Liver (tissue), 9 donors: ENCODE data around the gene CALML3. TPM values are rescaled to one million over a fixed set of nuclear protein-coding genes. Genes with fewer than 3 reads are reported as not detected.

Source experiments
- DNase-seq: peaks from one replicate; pipeline ENCODE4 v3.0.0-alpha.2; 2017; ENCODE audit warnings: low spot score
- H3K27ac ChIP-seq, 2 donors: one replicate each; pipeline ENCODE4 v1.7.0; 2013; ENCODE audit warnings: inconsistent platforms in 2 of 2, low read length in 2 of 2, control low read depth in 1 of 2, low read depth in 1 of 2, mild to moderate bottlenecking in 1 of 2
- H3K27me3 ChIP-seq, 4 donors: one replicate each; pipeline versions ENCODE4 v1.6.1 to v1.7.0; 2013; ENCODE audit warnings: low read length in 3 of 4, inconsistent platforms in 1 of 4, mild to moderate bottlenecking in 1 of 4, moderate library complexity in 1 of 4; ENCODE audit not compliant: control insufficient read depth in 4 of 4, insufficient read depth in 4 of 4
- H3K36me3 ChIP-seq, 4 donors: one replicate each; pipeline versions ENCODE4 v1.6.1 to v1.7.0; 2013; ENCODE audit warnings: low read length in 3 of 4, mild to moderate bottlenecking in 3 of 4, low read depth in 1 of 4, moderate library complexity in 1 of 4; ENCODE audit not compliant: control insufficient read depth in 4 of 4, insufficient read depth in 3 of 4
- H3K4me1 ChIP-seq, 4 donors: one replicate each; pipeline versions ENCODE4 v1.6.1 to v1.7.0; 2013; ENCODE audit warnings: low read length in 3 of 4, mild to moderate bottlenecking in 3 of 4, moderate library complexity in 1 of 4; ENCODE audit not compliant: control insufficient read depth in 4 of 4, insufficient read depth in 4 of 4
- H3K4me3 ChIP-seq, 3 donors: one replicate each; pipeline versions ENCODE4 v1.6.1 to v1.7.0; 2013; ENCODE audit warnings: low read length in 3 of 3, control low read depth in 1 of 3, low read depth in 1 of 3, mild to moderate bottlenecking in 1 of 3
- H3K9ac ChIP-seq, 2 donors: one replicate each; pipeline ENCODE4 v1.7.0; 2013; ENCODE audit warnings: low read length in 2 of 2, mild to moderate bottlenecking in 2 of 2, moderate library complexity in 2 of 2, control low read depth in 1 of 2, low read depth in 1 of 2
- H3K9me3 ChIP-seq, 4 donors: one replicate each; pipeline versions ENCODE4 v1.6.1 to v1.7.0; 2013; ENCODE audit warnings: low read length in 3 of 4; ENCODE audit not compliant: control insufficient read depth in 4 of 4
- ATF3 ChIP-seq: IDR thresholded peaks from 2 replicates; pipeline ENCODE4 v1.6.1; 2016; ENCODE audit warnings: antibody characterized with exemption
- FOXA1 ChIP-seq: IDR thresholded peaks from 2 replicates; pipeline ENCODE4 v1.6.1; 2016; ENCODE audit warnings: antibody characterized with exemption
- GABPA ChIP-seq, 2 donors: IDR thresholded peaks in 1 of 2; conservative IDR thresholded peaks in 1 of 2; 2 replicates each; pipeline ENCODE4 v1.6.1; 2016; ENCODE audit warnings: antibody characterized with exemption in 2 of 2, mild to moderate bottlenecking in 1 of 2, moderate library complexity in 1 of 2
- HNF4A ChIP-seq, 2 donors: conservative IDR thresholded peaks; 2 replicates each; pipeline ENCODE4 v1.6.1; 2016; ENCODE audit warnings: antibody characterized with exemption in 2 of 2, mild to moderate bottlenecking in 2 of 2
- HNF4G ChIP-seq: IDR thresholded peaks from 2 replicates; pipeline ENCODE4 v1.6.1; 2016; ENCODE audit warnings: antibody characterized with exemption
- JUND ChIP-seq, 2 donors: IDR thresholded peaks; 2 replicates each; pipeline ENCODE4 v1.6.1; 2016; ENCODE audit warnings: antibody characterized with exemption in 2 of 2
- MAX ChIP-seq: IDR thresholded peaks from 2 replicates; pipeline ENCODE4 v1.6.1; 2016; ENCODE audit warnings: antibody characterized with exemption
- NR2F2 ChIP-seq: IDR thresholded peaks from 2 replicates; pipeline ENCODE4 v1.6.1; 2016; ENCODE audit warnings: antibody characterized with exemption
- RAD21 ChIP-seq, 2 donors: IDR thresholded peaks; 2 replicates each; pipeline ENCODE4 v1.6.1; 2016; ENCODE audit warnings: antibody characterized with exemption in 2 of 2, mild to moderate bottlenecking in 2 of 2
- REST ChIP-seq: IDR thresholded peaks from 2 replicates; pipeline ENCODE4 v1.6.1; 2016; ENCODE audit warnings: antibody characterized with exemption, mild to moderate bottlenecking
- RXRA ChIP-seq, 2 donors: IDR thresholded peaks; 2 replicates each; pipeline ENCODE4 v1.6.1; 2017 to 2018; ENCODE audit warnings: antibody characterized with exemption in 2 of 2, mild to moderate bottlenecking in 1 of 2
- TAF1 ChIP-seq: conservative IDR thresholded peaks from 2 replicates; pipeline ENCODE4 v1.6.1; 2016; ENCODE audit warnings: antibody characterized with exemption, mild to moderate bottlenecking
- YY1 ChIP-seq: IDR thresholded peaks from 2 replicates; pipeline ENCODE4 v1.6.1; 2016; ENCODE audit warnings: antibody characterized with exemption, mild to moderate bottlenecking
- ZBTB33 ChIP-seq: IDR thresholded peaks from 2 replicates; pipeline ENCODE4 v1.6.1; 2016; ENCODE audit warnings: antibody characterized with exemption
- whole genome bisulfite sequencing: extraction: QIAGEN DNeasy Blood & Tissue Kit; methylation state at CpG from one replicate; pipeline ENCODE4 v1.1.7; 2013; 5-methylcytosine and 5-hydroxymethylcytosine counted together
- polyA plus RNA-seq, 2 donors: library from polyadenylated mRNA; stranded (reverse) in 1 of 2; unstranded in 1 of 2; fragments of 200-250 nt in 1 of 2; fragments of >200 nt in 1 of 2; fragmentation: Nextera tagmentation in 1 of 2; extraction: Ambion mirVana in 1 of 2; gene quantifications; one replicate each; pipeline versions ENCODE4 v1.2.1 to v1.2.3, GENCODE V29; 2013 to 2015
- total RNA-seq, 2 donors: library from RNA; depleted of rRNA; stranded (reverse); fragments of >200 nt; gene quantifications; one replicate each; pipeline ENCODE4 v1.2.3, GENCODE V29; 2014
- donor health status: healthy.
- donor health status: healthy.
- donor health status: healthy.
- donor health status: healthy.
- donor health status: healthy.

CALML3 gene
- total and polyA plus RNA-seq, 4 donors = not detected

GRCh38 chr10:5491477-5491876, 33.3 kb upstream of the CALML3 start (continued):
- TF ChIP-seq REST = no peak
- no peak for TF ChIP-seq HNF4A (conservative IDR thresholded peaks at IDR 0.05)
- TF ChIP-seq TAF1 = no peak
- TF ChIP-seq MAX = no peak

GRCh38 chr10:5492322-5492855, 32.4 kb upstream of the CALML3 start:
- peaks cover 0 to 3% (median 0%) of the 10 kb centered on the region in 4 donors for H3K9me3 ChIP-seq
- no peaks in the 10 kb centered on the region for H3K36me3 ChIP-seq
- no peak overlapping the region for H3K4me3 ChIP-seq
- H3K27ac ChIP-seq = no peak overlapping the region
- TF ChIP-seq ZBTB33 (no peak), RAD21 (IDR thresholded peaks at IDR 0.05) (no peak), NR2F2 (no peak)
- WGBS = 94% methylated on average over 4 of the region's 4 CpGs
- no peak overlapping the region for H3K9ac ChIP-seq
- H3K4me1 ChIP-seq = peaks cover 0 to 10% (median 8%) of the 10 kb centered on the region in 4 donors
- H3K27me3 ChIP-seq = no peaks in the 10 kb centered on the region
- no peak for DNase-seq

- H3K27me3 ChIP-seq = no peaks in the 10 kb centered on the region
- H3K4me3 ChIP-seq = no peak overlapping the region
- H3K9me3 ChIP-seq = peaks cover 0 to 3% (median 0%) of the 10 kb centered on the region in 4 donors
- H3K36me3 ChIP-seq = no peaks in the 10 kb centered on the region
- no peak overlapping the region for H3K9ac ChIP-seq
- TF ChIP-seq TAF1 = no peak
- TF ChIP-seq YY1 = no peak
- no peak for TF ChIP-seq ZBTB33
- TF ChIP-seq RXRA (IDR thresholded peaks at IDR 0.05) = no peak
- no peak for TF ChIP-seq RAD21 (IDR thresholded peaks at IDR 0.05)
- no peak for TF ChIP-seq REST
- TF ChIP-seq NR2F2 = no peak
- TF ChIP-seq JUND (IDR thresholded peaks at IDR 0.05) = no peak
- no peak for TF ChIP-seq ATF3
- no peak for TF ChIP-seq HNF4G
- TF ChIP-seq FOXA1 = no peak
- no peak for TF ChIP-seq HNF4A (conservative IDR thresholded peaks at IDR 0.05)
- TF ChIP-seq GABPA (IDR thresholded peaks at IDR 0.05 in 1 of 2, conservative IDR thresholded peaks at IDR 0.05 in 1 of 2) = no peak
- 95% methylated on average over 13 of the region's 13 CpGs for WGBS
- peaks cover 0 to 10% (median 8%) of the 10 kb centered on the region in 4 donors for H3K4me1 ChIP-seq
- no peak for DNase-seq
- H3K27ac ChIP-seq = no peak overlapping the region
Observed at GRCh38 chr10:5492929-5493576, 31.7 kb upstream of the CALML3 start.
